COLO829 (cell line): ENCODE measurements around the gene NTN1.
"Not testable (repeated sequence)": the region's sequence is repeated elsewhere in the genome, so short reads cannot be mapped to it uniquely, and the experiment has no call there.

Experiments
- DNase-seq: peaks from one replicate; pipeline ENCODE4 v3.0.0; 2012; ENCODE audit warnings: low spot score

The NTN1 gene

DNA sequence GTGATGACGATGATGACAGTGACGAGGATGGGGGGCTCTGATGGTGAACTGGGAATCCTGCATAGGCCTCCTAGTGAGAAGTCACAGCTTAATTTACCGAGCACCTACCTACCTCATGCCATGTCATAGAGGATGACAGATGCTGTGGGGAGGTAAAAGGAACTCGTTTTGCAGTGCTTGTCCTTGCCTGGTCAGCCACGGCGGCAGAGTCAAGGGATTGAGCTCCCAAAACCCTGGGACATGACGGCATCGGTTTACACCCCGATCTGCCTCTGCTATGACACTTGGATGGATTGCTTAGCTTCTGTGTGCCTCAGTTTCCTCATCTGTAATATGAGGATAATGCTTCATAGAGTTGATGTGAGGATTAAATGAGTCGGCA is 103.2 kb downstream of the NTN1 start:
- DNase-seq: no peak

DNA sequence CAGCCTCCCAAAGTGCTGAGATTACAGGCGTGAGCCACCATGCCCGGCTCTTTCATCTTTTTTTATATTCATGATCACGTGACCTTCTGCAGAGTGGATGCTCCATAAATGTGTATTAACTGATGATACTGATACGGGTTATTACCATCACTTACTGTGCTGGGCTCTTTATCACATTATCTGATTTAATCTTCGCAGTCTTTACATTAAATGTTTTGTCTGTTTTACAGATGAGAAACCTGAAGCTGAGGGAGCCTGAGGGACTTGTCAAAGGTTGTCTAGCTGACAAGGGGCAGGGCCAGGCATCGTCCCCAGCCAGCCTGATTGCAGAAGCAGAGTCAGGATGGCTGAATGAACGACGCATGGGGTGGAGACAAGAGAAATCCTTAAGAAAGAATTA is 104.4 kb downstream of the NTN1 start:
- no peak for DNase-seq

DNA sequence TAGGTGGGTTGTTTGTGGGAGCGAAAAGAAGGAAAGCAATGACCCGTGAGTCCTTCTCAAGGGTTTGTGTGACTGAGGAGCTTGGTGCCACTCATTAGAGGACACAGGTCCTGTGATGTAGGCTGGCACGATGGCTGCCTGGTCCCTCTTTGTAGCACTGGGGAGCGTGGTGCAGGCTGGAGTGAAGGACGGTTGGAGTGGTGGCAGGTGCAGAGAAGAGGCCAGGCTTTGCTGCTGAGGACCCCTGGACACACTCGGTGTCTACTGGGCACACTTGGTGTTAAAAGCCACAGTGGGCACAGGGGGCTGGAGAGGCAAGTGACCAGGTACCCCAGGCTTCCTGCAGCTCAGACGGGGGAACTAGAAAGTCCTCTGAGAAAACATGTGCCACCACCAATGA is 106.0 kb downstream of the NTN1 start:
- no peak for DNase-seq

DNA sequence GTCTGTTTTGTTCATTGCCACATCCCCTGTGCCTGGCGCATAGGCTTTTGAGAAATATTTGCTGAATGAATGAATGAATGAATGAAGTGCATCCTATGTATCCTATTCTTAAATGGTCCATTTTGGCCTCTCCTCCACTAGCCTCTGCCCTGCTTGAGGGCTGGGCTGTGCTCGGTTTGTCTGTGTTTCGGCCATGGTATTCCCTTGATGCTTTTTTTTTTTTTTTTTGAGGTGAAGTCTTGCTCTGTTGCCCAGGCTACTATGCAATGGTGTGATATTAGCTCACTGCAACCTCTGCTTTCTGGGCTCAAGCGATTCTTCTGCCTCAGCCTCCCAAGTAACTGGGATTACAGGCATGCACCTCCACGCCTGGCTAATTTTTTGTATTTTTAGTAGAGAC is 110.1 kb downstream of the NTN1 start:
- no peak for DNase-seq

GRCh38 chr17:9132291-9132690 is 111.0 kb downstream of the NTN1 start:
- DNase-seq: no peak

DNA sequence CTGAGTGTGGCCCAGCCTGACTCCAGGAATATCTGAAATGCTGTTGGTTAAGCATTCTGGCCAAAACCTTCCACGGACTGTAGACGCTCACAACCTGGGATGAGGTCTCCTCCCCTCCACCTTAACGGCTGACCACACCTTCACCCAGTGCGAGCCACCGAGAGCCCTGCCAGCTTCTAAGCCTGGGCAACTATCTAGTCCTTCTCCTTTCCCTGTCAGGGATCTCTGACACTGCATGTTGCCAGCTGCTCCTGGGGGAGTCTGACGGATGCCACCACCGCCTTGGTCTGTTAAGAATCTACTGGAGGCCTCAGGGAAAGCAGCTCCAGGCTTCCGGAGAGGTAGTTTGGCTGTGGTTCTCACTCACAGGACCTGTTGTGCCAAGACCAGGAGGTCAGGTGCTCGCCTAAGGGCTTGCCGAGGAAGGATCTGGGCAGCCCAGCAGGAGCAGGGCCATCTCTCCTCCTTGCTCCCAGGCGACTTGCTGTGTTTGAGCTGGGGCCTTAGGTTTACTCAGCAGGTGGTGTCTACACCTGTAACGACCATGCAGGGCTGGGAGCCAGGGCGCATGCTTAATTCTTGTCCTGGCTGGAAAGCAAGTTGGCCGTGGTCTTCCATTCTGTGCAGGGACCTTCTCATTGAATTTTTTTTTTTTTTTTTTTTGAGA is 111.8 kb downstream of the NTN1 start:
- no peak for DNase-seq

DNA sequence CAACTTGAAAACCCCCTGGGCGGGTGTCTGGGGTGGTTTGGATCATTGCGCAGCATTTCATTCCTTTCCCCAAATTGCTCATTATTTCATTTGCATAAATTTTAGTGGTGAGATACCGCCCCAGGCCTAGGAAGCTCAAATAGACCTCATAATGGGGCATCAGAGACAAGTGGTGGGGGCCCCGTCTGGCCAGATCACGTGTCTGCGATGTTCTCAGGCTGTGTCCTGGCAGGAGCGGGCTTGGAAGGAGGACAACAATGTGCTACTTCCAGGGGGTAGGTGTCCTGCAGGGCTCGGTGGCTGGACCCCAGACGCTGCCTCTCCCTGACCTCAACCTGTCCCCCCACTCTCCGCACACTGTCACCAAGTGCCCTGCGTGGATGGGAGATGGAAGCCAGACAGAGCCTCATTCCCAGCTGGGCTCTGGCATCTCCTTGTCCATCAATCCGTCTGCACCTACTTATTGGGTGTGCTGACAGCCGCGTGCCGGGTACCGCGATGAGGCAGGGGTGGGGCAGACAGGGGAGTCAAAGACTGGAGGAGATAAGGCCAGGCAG is 116.9 kb downstream of the NTN1 start:
- no peak for DNase-seq

GRCh38 chr17:9139695-9140094 is 118.4 kb downstream of the NTN1 start:
- DNase-seq: no peak

GRCh38 chr17:9140550-9141424 is 119.5 kb downstream of the NTN1 start:
- no peak for DNase-seq

DNA sequence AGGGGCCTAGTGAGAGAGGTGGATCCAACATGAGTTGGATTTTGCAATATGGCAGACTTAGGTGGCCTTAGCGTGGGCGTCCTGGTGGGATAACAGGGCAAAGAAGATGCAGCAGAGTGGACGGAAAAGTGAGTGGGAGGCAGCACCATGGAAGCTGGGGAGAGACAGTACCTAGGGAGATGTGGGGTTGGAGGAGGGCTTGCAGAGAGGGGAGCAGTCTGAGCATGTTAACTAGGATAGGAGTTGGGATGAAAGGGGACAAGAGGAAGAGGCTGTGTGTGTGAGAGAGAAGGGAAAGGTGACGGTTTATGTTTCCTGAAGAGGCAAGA is 120.1 kb downstream of the NTN1 start:
- DNase-seq: no peak

GRCh38 chr17:9142772-9143494 is 121.6 kb downstream of the NTN1 start:
- no peak for DNase-seq

DNA sequence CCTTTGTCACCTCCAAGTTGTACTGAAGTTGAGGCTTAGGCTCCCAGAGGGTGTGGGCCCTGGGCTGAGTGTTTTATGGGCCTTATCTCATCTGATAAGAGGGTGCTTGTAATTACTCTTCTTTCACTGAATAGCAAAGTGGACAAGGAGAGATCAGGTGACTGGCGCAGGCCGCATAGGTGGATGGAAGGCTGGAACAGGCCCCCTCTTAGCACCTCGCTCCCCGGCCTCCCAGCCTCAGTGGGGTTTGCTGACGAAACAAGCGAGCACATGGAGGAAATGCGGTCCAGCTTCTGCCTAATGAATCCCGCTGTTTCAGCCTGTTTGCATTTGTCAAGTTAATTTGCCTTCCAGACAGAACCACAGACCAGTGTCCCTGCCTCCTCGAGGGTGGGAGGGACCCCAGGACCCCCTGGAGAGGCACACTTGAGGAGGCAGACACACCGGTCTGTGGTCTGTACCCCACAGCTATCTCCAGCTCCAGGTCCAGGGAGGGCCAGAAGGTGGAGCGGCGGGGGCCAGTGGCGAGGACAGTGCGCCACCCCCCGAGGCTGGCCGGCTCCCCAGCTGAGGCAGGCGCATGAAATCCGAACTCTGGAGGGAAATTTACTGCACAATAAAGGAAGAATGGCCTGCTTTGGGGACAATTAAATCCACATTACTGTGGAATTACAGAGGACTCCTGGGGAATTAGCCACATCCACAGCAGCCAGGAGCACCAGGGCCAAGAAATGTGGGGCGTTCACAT is 123.4 kb downstream of the NTN1 start:
- DNase-seq: no peak

- no peak for DNase-seq
These were observed 124.8 kb downstream of the NTN1 start for GRCh38 chr17:9146064-9146463.

- DNase-seq: no peak
These were observed 127.7 kb downstream of the NTN1 start for GRCh38 chr17:9148905-9149525.

DNA sequence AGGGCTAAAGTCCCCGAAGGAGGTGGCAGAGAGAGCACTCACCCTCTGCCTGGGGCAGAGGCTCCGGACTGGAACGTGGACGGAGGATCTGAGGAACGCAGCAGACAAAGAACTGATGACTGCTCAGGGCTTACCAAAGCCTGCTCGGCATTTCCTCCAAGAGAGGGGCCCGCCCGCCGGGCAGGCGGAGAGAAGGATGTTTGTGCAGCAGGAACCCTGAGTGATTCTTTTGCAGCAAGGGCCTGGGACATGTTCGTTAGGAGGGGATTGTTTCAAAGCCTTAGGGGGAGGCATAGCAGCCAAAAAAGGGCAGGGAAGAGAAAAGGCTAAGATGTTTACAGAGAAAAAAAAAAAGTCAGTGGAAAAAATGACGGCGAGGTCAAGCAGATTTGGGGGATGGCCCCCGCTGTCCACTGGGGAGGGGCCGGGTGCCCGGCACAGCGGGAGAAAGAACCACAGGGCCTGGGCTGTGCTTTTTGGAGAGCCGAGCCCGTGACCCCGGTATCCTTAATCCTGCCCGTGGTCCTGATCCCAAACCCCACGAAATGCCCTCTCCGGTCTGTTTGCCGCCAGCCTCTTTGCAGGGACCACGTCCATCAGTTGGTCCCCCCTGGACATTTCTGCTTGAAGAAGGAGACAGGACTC is 129.3 kb downstream of the NTN1 start:
- DNase-seq: no peak

DNA sequence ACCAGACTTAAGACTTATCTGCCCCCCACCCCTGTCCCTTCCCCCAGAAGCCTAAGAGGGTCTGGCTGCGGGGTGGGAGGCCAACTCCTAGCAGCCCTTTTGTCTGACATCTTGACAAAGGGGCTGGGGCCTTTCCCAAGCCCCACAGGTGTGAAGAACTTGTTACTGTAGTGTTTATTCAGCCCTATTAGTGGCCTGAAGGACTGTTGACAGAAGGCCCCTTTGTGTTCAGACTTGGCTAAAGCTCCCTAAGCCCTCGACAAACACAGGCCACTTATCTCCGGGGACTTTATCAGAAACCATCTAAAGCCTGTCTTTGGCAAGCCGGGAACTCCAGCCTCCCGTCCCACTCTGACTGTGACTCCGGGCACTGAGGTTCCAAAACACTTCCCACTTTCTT is 129.8 kb downstream of the NTN1 start:
- peak; percentile 37 for DNase-seq

DNA sequence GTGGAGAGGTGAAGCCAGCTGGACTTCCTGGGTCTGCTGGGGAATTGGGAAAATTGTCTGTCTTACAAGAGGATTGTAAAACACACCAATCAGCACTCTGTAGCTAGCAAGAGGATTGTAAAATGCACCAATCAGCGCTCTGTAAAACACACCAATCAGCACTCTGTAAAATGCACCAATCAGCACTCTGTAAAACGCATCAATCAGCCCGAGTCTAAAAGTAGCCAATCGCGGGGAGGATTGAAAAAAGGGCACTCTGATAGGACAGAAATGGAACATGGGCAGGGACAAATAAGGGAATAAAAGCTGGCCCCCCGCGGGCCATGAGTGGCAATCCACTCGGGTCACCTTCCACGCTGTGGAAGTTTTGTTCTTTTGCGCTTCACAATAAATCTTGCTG is 130.4 kb downstream of the NTN1 start:
- not testable (repeated sequence) for DNase-seq

GRCh38 chr17:9158544-9159452 is 137.5 kb downstream of the NTN1 start:
- no peak for DNase-seq

DNA sequence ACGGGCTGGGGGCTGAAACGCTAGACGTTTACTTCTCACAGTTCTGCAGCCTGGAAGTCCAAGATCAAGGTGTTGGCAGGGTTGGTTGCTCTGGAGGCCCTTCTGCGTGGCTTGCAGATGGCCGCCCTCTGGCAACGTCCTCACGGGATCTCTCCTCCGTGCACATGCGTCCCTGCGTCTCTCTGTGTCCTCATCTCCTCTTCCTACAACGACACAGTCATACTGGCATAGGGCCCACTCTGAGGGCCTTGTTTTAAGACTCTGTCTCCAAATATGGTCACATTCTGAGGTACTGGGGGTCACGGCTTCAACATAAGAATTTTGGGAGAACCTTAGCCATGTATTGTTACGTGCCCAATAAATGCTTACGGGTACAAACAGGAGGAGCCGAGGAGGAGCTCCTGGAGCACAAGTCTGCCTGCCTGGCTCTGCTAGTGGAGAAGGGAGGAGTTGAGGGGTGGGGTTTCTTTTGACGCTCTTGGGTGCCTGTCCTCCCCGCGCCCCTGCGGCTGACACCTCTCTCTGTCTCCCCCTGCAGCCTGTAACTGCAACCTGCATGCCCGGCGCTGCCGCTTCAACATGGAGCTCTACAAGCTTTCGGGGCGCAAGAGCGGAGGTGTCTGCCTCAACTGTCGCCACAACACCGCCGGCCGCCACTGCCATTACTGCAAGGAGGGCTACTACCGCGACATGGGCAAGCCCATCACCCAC is 141.1 kb downstream of the NTN1 start:
- DNase-seq: no peak
